K562 (cell line): ENCODE measurements around the gene CYB561A3. TPM values are rescaled to one million over a fixed set of nuclear protein-coding genes. Genes with fewer than 3 reads are reported as not detected.

Source experiments
- C11orf30 ChIP-seq: fragments of 450-650 bp; IDR thresholded peaks from 2 replicates; pipeline ENCODE4 v1.6.1; 2016; ENCODE audit warnings: low read depth, mild to moderate bottlenecking
- E2F4 ChIP-seq: sonication (generic); formaldehyde crosslinking; IDR thresholded peaks from 2 replicates; pipeline ENCODE4 v1.8.0; 2022; ENCODE audit warnings: mild to moderate bottlenecking, low read depth, missing genetic modification reagents
- ESRRB ChIP-seq: fragments of 250-450 bp; sonication (Bioruptor Pico); IDR thresholded peaks from 2 replicates; pipeline ENCODE4 v1.5.0; 2020; ENCODE audit warnings: mild to moderate bottlenecking, moderate library complexity, borderline replicate concordance
- FOXJ2 ChIP-seq: fragments of 200-800 bp; sonication (Bioruptor generic); IDR thresholded peaks from 2 replicates; pipeline ENCODE4 v1.6.1; 2016; ENCODE audit warnings: missing genetic modification characterization, missing compliant biosample characterization
- FOXP4 ChIP-seq: sonication (generic); formaldehyde crosslinking; IDR thresholded peaks from 2 replicates; pipeline ENCODE4 v1.8.0; 2022; ENCODE audit warnings: mild to moderate bottlenecking, missing genetic modification reagents, borderline replicate concordance
- GTF2E2 ChIP-seq: fragments of 200-800 bp; sonication (Bioruptor generic); IDR thresholded peaks from 2 replicates; pipeline ENCODE4 v1.6.1; 2016; ENCODE audit warnings: missing genetic modification characterization, missing compliant biosample characterization
- HOXB6 ChIP-seq: fragments of 250-450 bp; sonication (Bioruptor Pico); IDR thresholded peaks from 2 replicates; pipeline ENCODE4 v1.5.1; 2022; ENCODE audit warnings: mild to moderate bottlenecking, borderline replicate concordance
- KLF13 ChIP-seq: fragments of 450-650 bp; IDR thresholded peaks from 2 replicates; pipeline ENCODE4 v1.6.1; 2016; ENCODE audit warnings: missing genetic modification characterization, low read depth, mild to moderate bottlenecking, missing compliant biosample characterization, moderate library complexity, borderline replicate concordance
- POLR2G ChIP-seq: fragments of 200-400 bp; formaldehyde crosslinking; IDR thresholded peaks from 2 replicates; pipeline ENCODE4 v1.6.1; 2017; ENCODE audit warnings: low read depth, mild to moderate bottlenecking, antibody characterized with exemption, low read length, moderate library complexity
- RBFOX2 ChIP-seq: fragments of 200-400 bp; formaldehyde crosslinking; IDR thresholded peaks from 2 replicates; pipeline ENCODE4 v1.6.1; 2017; ENCODE audit warnings: low read depth, mild to moderate bottlenecking, low read length, moderate library complexity
- SUPT5H ChIP-seq: fragments of 450-650 bp; IDR thresholded peaks from 2 replicates; pipeline ENCODE4 v1.6.1; 2016
- TARDBP ChIP-seq: fragments of 450-650 bp; IDR thresholded peaks from 2 replicates; pipeline ENCODE4 v1.6.1; 2016
- WHSC1 ChIP-seq: IDR thresholded peaks from one replicate; pipeline ENCODE4 v1.6.1; 2012; ENCODE audit warnings: low read length, control low read depth, inconsistent platforms
- YBX1 ChIP-seq: fragments of 450-650 bp; IDR thresholded peaks from 2 replicates; pipeline ENCODE4 v1.7.1; 2016; ENCODE audit warnings: mild to moderate bottlenecking
- ZBTB49 ChIP-seq: sonication (generic); formaldehyde crosslinking; IDR thresholded peaks from 2 replicates; pipeline ENCODE4 v1.8.0; 2022; ENCODE audit warnings: missing genetic modification reagents, mild to moderate bottlenecking, borderline replicate concordance
- ZNF184 ChIP-seq: sonication (generic); formaldehyde crosslinking; IDR thresholded peaks from 2 replicates; pipeline ENCODE4 v1.5.0; 2020; ENCODE audit warnings: missing genetic modification reagents
- ZNF511 ChIP-seq: sonication (generic); formaldehyde crosslinking; IDR thresholded peaks from 2 replicates; pipeline ENCODE4 v1.8.0; 2022; ENCODE audit warnings: mild to moderate bottlenecking, missing genetic modification reagents
- polyA plus RNA-seq, 8 experiments: library from polyadenylated mRNA; depleted of rRNA in 4 of 8; stranded (reverse) in 5 of 8; unstranded in 3 of 8; fragments of >200 nt; fragmentation: Nextera tagmentation in 2 of 8; fragmentation: Illumina TruSeq in 1 of 8; extraction: Ambion mirVana in 2 of 8; extraction: Trizol in 1 of 8; gene quantifications; 2 replicates each; pipeline versions ENCODE4 v1.2.1 to v1.2.3, GENCODE V29; 2011 to 2014; ENCODE audit warnings: inconsistent platforms in 1 of 8, missing spikeins in 1 of 8
- total RNA-seq, 7 experiments: library from RNA; depleted of rRNA in 6 of 7; stranded (reverse); fragments of >200 nt in 6 of 7; fragmentation: Illumina TruSeq in 2 of 7; extraction: Trizol in 2 of 7; gene quantifications; 2 replicates each; pipeline versions ENCODE4 v1.2.1 to v1.2.3, GENCODE V29; 2011 to 2021; ENCODE audit warnings: low replicate concordance in 1 of 7

CYB561A3 gene
- total and polyA plus RNA-seq, 9 of the 15 experiments (the other 6 are each of a cell fraction or from before 2014, with no cell fraction given): 29.2 to 78.9 (median 37.9) TPM

- TF ChIP-seq FOXP4 (CRISPR knock-in tag) (no peak), ZBTB49 (CRISPR knock-in tag) (no peak), TARDBP (no peak), FOXJ2 (no peak), GTF2E2 (tag) (no peak), WHSC1 (no peak), POLR2G (peak; percentile 46; the same call in 1 of the 2 replicates), RBFOX2 (0 out of 2 replicates have a peak, but pooled peaks have one; percentile 39), YBX1 (no peak), HOXB6 (CRISPR knock-in tag) (no peak), SUPT5H (0 out of 2 replicates have a peak, but pooled peaks have one; percentile 15), C11orf30 (no peak), KLF13 (tag) (no peak), ESRRB (CRISPR knock-in tag) (no peak), ZNF511 (CRISPR knock-in tag) (no peak), ZNF184 (CRISPR knock-in tag) (no peak), E2F4 (CRISPR knock-in tag) (no peak)
These were observed 8.8 kb upstream of the CYB561A3 start (continued) for GRCh38 chr11:61370349-61371005.
